NCI-H146 treated with DMSO at 0.1 percent for 48 hours (cell line): ENCODE data around the gene BCL2L1.

Experiments used
- DNase-seq: peaks from one replicate; lab custom pipeline; 2025; ENCODE audit not compliant: unreplicated experiment; lab: John Stamatoyannopoulos, UW

Gene BCL2L1

GRCh38 chr20:31694842-31695593 is 27.6 kb downstream of the BCL2L1 start:
- DNase-seq, result no peak

GRCh38 chr20:31693987-31694661 is 28.5 kb downstream of the BCL2L1 start:
- peak; percentile 89 for DNase-seq

GRCh38 chr20:31693402-31693801 is 29.3 kb downstream of the BCL2L1 start:
- DNase-seq, result no peak

- DNase-seq, result no peak
Observed at GRCh38 chr20:31691646-31692275, 30.9 kb downstream of the BCL2L1 start.

GRCh38 chr20:31690124-31690666 is 32.5 kb downstream of the BCL2L1 start:
- no peak for DNase-seq

GRCh38 chr20:31689141-31689540 is 33.5 kb downstream of the BCL2L1 start:
- DNase-seq, result no peak

GRCh38 chr20:31687777-31688176 is 34.9 kb downstream of the BCL2L1 start:
- no peak for DNase-seq

- no peak for DNase-seq
Observed at GRCh38 chr20:31685853-31686643, 36.6 kb downstream of the BCL2L1 start.

- DNase-seq, result no peak
Observed at GRCh38 chr20:31684153-31685015, 38.3 kb downstream of the BCL2L1 start.

- no peak for DNase-seq
Observed at GRCh38 chr20:31682927-31683326, 39.7 kb downstream of the BCL2L1 start.

GRCh38 chr20:31682352-31682751 is 40.3 kb downstream of the BCL2L1 start:
- no peak for DNase-seq

GRCh38 chr20:31681769-31682168 is 40.9 kb downstream of the BCL2L1 start:
- DNase-seq, result no peak

GRCh38 chr20:31681128-31681727 is 41.4 kb downstream of the BCL2L1 start:
- no peak for DNase-seq

- no peak for DNase-seq
Observed at GRCh38 chr20:31680286-31681127, 42.2 kb downstream of the BCL2L1 start.

GRCh38 chr20:31679357-31680285 is 43.0 kb downstream of the BCL2L1 start:
- DNase-seq, result no peak

- DNase-seq, result no peak
Observed at GRCh38 chr20:31678389-31679356, 44.0 kb downstream of the BCL2L1 start.
